Lower leg skin (tissue), 4 donors: ENCODE data around the gene MYO3A. TPM values are rescaled to one million over a fixed set of nuclear protein-coding genes. Genes with fewer than 3 reads are reported as not detected.

Source experiments
- DNase-seq, 2 donors: peaks; one replicate each; pipeline ENCODE4 v3.0.0-alpha.2; 2019; ENCODE audit warnings: low spot score in 2 of 2
- H3K4me3 ChIP-seq: fragments of 200-600 bp; sonication (generic); 2 replicates; pipeline ENCODE4 v1.5.1; 2017; ENCODE audit warnings: mild to moderate bottlenecking, low read depth; ENCODE audit not compliant: poor library complexity, severe bottlenecking
- CTCF ChIP-seq, 3 donors: fragments of 450-650 bp; IDR thresholded peaks; one replicate each; pipeline ENCODE4 v1.5.1; 2016; ENCODE audit warnings: antibody characterized with exemption in 3 of 3, mild to moderate bottlenecking in 3 of 3, moderate library complexity in 2 of 3
- POLR2A ChIP-seq, 2 donors: fragments of 450-650 bp; IDR thresholded peaks; one replicate each; pipeline ENCODE4 v1.6.1; 2016 to 2017; ENCODE audit warnings: antibody characterized with exemption in 2 of 2, mild to moderate bottlenecking in 1 of 2, moderate library complexity in 1 of 2
- WGBS, 2 donors: methylation state at CpG; one replicate each; pipeline ENCODE4 v1.1.5; 2018; 5-methylcytosine and 5-hydroxymethylcytosine counted together
- intact Hi-C: fragments of 100-400 bp; cut with DNase I; formaldehyde crosslinking; loops from one replicate; pipeline ENCODE4 v1.15.0; 2023; ENCODE audit warnings: low total_unique reads
- total RNA-seq, 4 donors: library from RNA; depleted of rRNA; stranded (reverse); fragments of >200 nt; gene quantifications; one replicate each; pipeline ENCODE4 v1.1.0, GENCODE V29; 2016

MYO3A gene
- total RNA-seq, 4 donors from 2014 or later: 2.0 to 7.6 (median 3.1) TPM

DNA sequence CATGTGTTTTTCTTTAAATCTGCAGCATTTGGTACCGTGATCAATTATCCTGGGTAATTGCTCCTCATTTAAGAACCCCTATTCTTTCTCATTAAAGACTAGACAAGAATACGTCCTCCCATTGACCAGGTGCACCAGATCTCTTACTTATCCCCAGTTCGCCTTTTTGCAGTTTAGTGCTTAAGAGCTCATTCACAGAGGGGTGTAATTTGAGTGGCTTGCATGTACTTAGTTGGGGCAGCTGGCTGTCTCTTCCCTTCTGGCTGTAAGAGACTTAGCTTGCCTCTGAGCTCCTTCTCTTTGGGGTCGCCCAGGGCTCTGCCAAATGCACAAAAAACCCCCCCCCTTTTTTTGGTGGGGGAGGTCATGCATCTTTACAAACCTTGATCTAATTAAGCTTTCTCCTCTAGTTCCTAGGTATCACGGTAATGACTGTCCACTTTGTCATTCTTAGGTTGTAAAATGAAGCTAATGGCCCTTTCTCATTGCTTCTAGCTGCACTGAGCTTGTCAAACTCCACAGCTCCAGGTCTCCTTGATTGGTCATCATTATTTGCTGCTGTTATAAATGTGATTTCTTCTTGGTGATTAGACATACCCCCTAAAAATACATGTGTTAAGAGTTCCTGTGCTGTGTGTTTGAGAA is 308.8 kb downstream of the MYO3A start:
- H3K4me3 ChIP-seq: no peak overlapping the region
- TF ChIP-seq CTCF (IDR thresholded peaks at IDR 0.05): no peak
- no peak for TF ChIP-seq POLR2A (IDR thresholded peaks at IDR 0.05)
- 14 to 19% methylated on average over 5 of the region's 5 CpGs for WGBS, 2 donors
- DNase-seq: no peak
- intact Hi-C loops: no loop called here

GRCh38 chr10:26243351-26243720 is 309.3 kb downstream of the MYO3A start:
- no peak overlapping the region for H3K4me3 ChIP-seq
- intact Hi-C loops: no loop called here
- 34 to 46% methylated on average over 5 of the region's 5 CpGs for WGBS, 2 donors

DNA sequence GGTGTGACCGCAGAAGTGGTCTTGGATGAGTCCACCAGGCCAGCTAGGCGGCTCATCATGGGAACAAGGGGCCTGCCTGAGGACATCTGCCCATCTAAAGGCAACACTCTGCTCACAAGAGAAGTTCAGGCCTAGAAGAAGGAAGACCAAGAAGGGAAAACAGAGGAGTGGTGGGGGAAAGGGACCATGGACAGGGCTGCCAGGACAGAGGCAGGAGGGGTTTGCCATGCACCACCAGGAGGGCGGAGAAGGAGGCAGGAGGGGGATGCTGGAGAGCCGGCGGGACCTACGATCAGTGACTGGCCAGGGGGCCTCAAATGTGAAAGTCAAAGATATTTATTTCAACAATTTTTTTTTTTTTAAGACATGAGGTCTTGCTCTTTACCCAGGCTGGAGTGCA is 315.7 kb downstream of the MYO3A start:
- 81 to 88% methylated on average over 6 of the region's 6 CpGs for WGBS, 2 donors
- no peak for DNase-seq
- no peak for TF ChIP-seq POLR2A (IDR thresholded peaks at IDR 0.05)
- TF ChIP-seq CTCF (IDR thresholded peaks at IDR 0.05): no peak
- H3K4me3 ChIP-seq: no peak overlapping the region
- intact Hi-C loops: no loop called here

More at GRCh38 chr10:26243351-26243720, 309.3 kb downstream of the MYO3A start:
- TF ChIP-seq CTCF (IDR thresholded peaks at IDR 0.05): no peak
- TF ChIP-seq POLR2A (IDR thresholded peaks at IDR 0.05): no peak
- no peak for DNase-seq

GRCh38 chr10:26251925-26252324 is 317.9 kb downstream of the MYO3A start:
- DNase-seq: no peak
- intact Hi-C loops: no loop called here
- no peak for TF ChIP-seq POLR2A (IDR thresholded peaks at IDR 0.05)
- no peak for TF ChIP-seq CTCF (IDR thresholded peaks at IDR 0.05)
- H3K4me3 ChIP-seq: no peak overlapping the region
- 59 to 62% methylated on average over 6 of the region's 6 CpGs for WGBS, 2 donors

DNA sequence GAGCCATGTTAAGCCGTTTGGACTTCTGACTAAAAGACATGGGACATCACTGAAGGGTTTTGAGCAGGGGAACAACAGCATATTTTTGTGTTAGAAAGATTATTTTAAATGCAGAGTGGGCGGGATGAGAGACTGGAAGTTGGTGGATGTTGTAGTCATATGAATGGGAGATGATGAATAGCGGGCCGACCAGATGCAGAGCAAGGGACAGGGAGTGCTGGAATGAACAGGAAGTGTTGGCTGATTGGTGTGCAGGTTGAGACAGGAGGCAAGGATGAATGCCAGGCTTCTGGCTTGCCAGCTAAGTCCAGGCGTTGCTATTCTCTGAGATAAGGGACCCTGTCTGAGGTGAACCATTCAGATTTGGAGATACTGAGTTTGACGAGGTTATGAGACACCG is 320.6 kb downstream of the MYO3A start:
- DNase-seq: no peak

More for the DNA sequence above, 320.6 kb downstream of the MYO3A start:
- intact Hi-C loops: no loop called here
- WGBS, 2 donors: 63 to 70% methylated on average over 7 of the region's 7 CpGs
- no peak overlapping the region for H3K4me3 ChIP-seq
- TF ChIP-seq CTCF (IDR thresholded peaks at IDR 0.05): no peak
- no peak for TF ChIP-seq POLR2A (IDR thresholded peaks at IDR 0.05)
